ENCODE measurements around the gene OR2J3. TPM values are rescaled to one million over a fixed set of nuclear protein-coding genes. Genes with fewer than 3 reads are reported as not detected.

Gene OR2J3
- total RNA-seq, 1 experiment from 2014 or later = not detected

DNA sequence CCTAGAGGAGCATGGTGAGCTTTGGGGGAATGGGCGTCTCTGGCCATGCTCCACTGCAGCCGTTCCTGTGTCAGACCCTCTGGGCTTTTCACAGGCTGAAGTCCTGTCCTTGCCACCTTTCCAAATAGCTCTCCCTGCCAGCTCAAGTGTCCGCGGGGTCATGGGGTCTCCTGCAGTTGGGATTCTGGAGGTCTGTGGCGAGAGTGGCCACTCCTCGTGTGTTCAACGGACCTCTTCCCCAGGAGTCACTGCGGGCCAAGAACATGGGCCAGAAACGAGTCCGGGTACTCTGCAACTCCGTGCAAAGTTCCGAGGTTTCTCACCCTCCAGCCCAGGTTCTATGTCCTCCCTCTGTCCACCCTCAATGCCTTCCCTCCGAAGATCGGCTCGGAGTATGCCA is 25.4 kb upstream of the OR2J3 start:
- DNase-seq (ENCODE audit: low read depth, low spot score) = no peak
- H3K4me3 ChIP-seq (ENCODE audit: low read depth in 2 of 2, low read length in 2 of 2) = no peak overlapping the region
- POLR2A ChIA-PET = no interaction called here
- 0 out of 2 replicates have a peak, but pooled peaks cover 2% of the 10 kb centered on the region for H3K27me3 ChIP-seq (ENCODE audit: control insufficient read depth, insufficient read depth, low read length)
- in situ Hi-C loops (cut with HindIII; ENCODE audit: low pct_unique_long_range_greater_than_20kb, low sequenced_read_pairs) (no loop called here), intact Hi-C loops (cut with micrococcal nuclease; ENCODE audit: unreplicated experiment) (no loop called here)
- no TSS peak for BruUV-seq (replicated peaks)
- TF ChIP-seq POLR2AphosphoS5 (IDR thresholded peaks at IDR 0.05; ENCODE audit: low read depth, low read length) (no peak), SIN3A (IDR thresholded peaks at IDR 0.05; ENCODE audit: borderline replicate concordance, insufficient read depth, low read depth, low read length) (no peak), TCF7L2 (IDR thresholded peaks at IDR 0.05; ENCODE audit: low read depth, low read length) (no peak)
- TF ChIP-seq, protein P1, sequence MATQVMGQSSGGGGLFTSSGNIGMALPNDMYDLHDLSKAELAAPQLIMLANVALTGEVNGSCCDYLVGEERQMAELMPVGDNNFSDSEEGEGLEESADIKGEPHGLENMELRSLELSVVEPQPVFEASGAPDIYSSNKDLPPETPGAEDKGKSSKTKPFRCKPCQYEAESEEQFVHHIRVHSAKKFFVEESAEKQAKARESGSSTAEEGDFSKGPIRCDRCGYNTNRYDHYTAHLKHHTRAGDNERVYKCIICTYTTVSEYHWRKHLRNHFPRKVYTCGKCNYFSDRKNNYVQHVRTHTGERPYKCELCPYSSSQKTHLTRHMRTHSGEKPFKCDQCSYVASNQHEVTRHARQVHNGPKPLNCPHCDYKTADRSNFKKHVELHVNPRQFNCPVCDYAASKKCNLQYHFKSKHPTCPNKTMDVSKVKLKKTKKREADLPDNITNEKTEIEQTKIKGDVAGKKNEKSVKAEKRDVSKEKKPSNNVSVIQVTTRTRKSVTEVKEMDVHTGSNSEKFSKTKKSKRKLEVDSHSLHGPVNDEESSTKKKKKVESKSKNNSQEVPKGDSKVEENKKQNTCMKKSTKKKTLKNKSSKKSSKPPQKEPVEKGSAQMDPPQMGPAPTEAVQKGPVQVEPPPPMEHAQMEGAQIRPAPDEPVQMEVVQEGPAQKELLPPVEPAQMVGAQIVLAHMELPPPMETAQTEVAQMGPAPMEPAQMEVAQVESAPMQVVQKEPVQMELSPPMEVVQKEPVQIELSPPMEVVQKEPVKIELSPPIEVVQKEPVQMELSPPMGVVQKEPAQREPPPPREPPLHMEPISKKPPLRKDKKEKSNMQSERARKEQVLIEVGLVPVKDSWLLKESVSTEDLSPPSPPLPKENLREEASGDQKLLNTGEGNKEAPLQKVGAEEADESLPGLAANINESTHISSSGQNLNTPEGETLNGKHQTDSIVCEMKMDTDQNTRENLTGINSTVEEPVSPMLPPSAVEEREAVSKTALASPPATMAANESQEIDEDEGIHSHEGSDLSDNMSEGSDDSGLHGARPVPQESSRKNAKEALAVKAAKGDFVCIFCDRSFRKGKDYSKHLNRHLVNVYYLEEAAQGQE (IDR thresholded peaks at IDR 0.05; ENCODE audit: insufficient read depth in 1 of 2, low read depth in 2 of 2, low read length in 1 of 2) = no peak
- TF ChIP-seq, protein P2, sequence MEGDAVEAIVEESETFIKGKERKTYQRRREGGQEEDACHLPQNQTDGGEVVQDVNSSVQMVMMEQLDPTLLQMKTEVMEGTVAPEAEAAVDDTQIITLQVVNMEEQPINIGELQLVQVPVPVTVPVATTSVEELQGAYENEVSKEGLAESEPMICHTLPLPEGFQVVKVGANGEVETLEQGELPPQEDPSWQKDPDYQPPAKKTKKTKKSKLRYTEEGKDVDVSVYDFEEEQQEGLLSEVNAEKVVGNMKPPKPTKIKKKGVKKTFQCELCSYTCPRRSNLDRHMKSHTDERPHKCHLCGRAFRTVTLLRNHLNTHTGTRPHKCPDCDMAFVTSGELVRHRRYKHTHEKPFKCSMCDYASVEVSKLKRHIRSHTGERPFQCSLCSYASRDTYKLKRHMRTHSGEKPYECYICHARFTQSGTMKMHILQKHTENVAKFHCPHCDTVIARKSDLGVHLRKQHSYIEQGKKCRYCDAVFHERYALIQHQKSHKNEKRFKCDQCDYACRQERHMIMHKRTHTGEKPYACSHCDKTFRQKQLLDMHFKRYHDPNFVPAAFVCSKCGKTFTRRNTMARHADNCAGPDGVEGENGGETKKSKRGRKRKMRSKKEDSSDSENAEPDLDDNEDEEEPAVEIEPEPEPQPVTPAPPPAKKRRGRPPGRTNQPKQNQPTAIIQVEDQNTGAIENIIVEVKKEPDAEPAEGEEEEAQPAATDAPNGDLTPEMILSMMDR (IDR thresholded peaks at IDR 0.05) = no peak
- ATAC-seq = no peak
- H3K27ac ChIP-seq (ENCODE audit: low read length) = no peak overlapping the region
- H3K4me1 ChIP-seq (ENCODE audit: control insufficient read depth, insufficient read depth, low read length) = no peaks in the 10 kb centered on the region
- H3K9me3 ChIP-seq (ENCODE audit: control insufficient read depth, insufficient read depth, low read depth, low read length) = no peaks in the 10 kb centered on the region
- no peaks in the 10 kb centered on the region for H3K36me3 ChIP-seq (ENCODE audit: control insufficient read depth, insufficient read depth, low read length)
- CTCF ChIA-PET = no interaction called here

DNA sequence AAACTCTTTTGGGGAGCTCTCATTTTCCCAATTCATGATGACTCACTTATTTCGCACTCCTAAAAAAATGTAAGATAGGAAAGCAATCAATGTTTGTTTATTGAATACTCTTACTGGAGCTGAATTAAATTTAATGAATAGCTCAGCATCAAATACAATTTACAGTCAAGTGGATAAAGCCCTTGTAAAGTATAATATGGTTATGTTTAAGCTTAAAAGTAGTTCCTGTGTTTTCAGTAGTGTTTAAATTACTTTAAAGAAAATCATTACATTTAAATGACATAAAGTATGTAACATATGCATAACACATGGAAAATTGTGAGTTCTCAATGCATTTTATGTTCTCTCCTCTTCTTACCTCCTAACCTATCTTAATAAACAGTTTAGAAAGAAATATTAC is 20.6 kb upstream of the OR2J3 start, which contains the start of gene OR2B3:
Gene OR2B3, minus strand, starts transcription at position 101 of the 400 bp plus-strand sequence. Its CDS starts 65 bp downstream, at position 36.
- H3K36me3 ChIP-seq (ENCODE audit: control insufficient read depth, insufficient read depth, low read length) = no peaks in the 10 kb centered on the region
- CTCF ChIA-PET = no interaction called here
- no peaks in the 10 kb centered on the region for H3K27me3 ChIP-seq (ENCODE audit: control insufficient read depth, insufficient read depth, low read length)
- no peak for DNase-seq (ENCODE audit: low read depth, low spot score)
- no peaks in the 10 kb centered on the region for H3K4me1 ChIP-seq (ENCODE audit: control insufficient read depth, insufficient read depth, low read length)
- POLR2A ChIA-PET = no interaction called here
- BruUV-seq (replicated peaks) = no TSS peak
- H3K4me3 ChIP-seq (ENCODE audit: low read depth in 2 of 2, low read length in 2 of 2) = no peak within 1 kb of the TSS
- no peak for ATAC-seq
- intact Hi-C loops (cut with micrococcal nuclease; ENCODE audit: unreplicated experiment) = no loop called here
- H3K9me3 ChIP-seq (ENCODE audit: control insufficient read depth, insufficient read depth, low read depth, low read length) = no peaks in the 10 kb centered on the region
- TF ChIP-seq POLR2AphosphoS5 (IDR thresholded peaks at IDR 0.05; ENCODE audit: low read depth, low read length) (no peak), TCF7L2 (IDR thresholded peaks at IDR 0.05; ENCODE audit: low read depth, low read length) (no peak)
- TF ChIP-seq, protein P1 (IDR thresholded peaks at IDR 0.05; ENCODE audit: insufficient read depth in 1 of 2, low read depth in 2 of 2, low read length in 1 of 2) = no peak
- in situ Hi-C loops (cut with HindIII; ENCODE audit: low pct_unique_long_range_greater_than_20kb, low sequenced_read_pairs) = no loop called here
- no peak within 1 kb of the TSS for H3K27ac ChIP-seq (ENCODE audit: low read length)
